Measurements from ENCODE around the gene GIMAP4. TPM values are rescaled to one million over a fixed set of nuclear protein-coding genes. Genes with fewer than 3 reads are reported as not detected.

GIMAP4 gene
- total RNA-seq, 1 experiment from 2014 or later = not detected

GRCh38 chr7:150620617-150621371 is 53.6 kb downstream of the GIMAP4 start:
- no peak overlapping the region for H3K4me2 ChIP-seq
- ChIA-PET CTCF (no interaction called here), POLR2A (ENCODE audit: unreplicated experiment) (no interaction called here)
- H3K79me2 ChIP-seq (ENCODE audit: low read depth) = no peaks in the 10 kb centered on the region
- H3K4me1 ChIP-seq (replicated peaks; ENCODE audit: insufficient read depth) = no peaks in the 10 kb centered on the region
- no peak overlapping the region for H2AFZ ChIP-seq
- H3K9me2 ChIP-seq (ENCODE audit: insufficient read depth) = no peaks in the 10 kb centered on the region
- no peak for DNase-seq
- no peak overlapping the region for H3K27ac ChIP-seq
- no peaks in the 10 kb centered on the region for H3K36me3 ChIP-seq (ENCODE audit: low read depth)
- no peak for TF ChIP-seq CTCF (conservative IDR thresholded peaks at IDR 0.05)
- peaks cover 3% of the 10 kb centered on the region; the same call in 1 of the 2 replicates for H4K20me1 ChIP-seq (ENCODE audit: insufficient read depth)
- peaks cover 22% of the 10 kb centered on the region for H3K27me3 ChIP-seq (ENCODE audit: insufficient read depth, low read depth)
- no TSS peak for BruUV-seq (replicated peaks)
- H3F3A ChIP-seq (ENCODE audit: insufficient read depth, low read depth) = no peaks in the 10 kb centered on the region
- H3K4me3 ChIP-seq = no peak overlapping the region
- intact Hi-C loops (cut with micrococcal nuclease; ENCODE audit: unreplicated experiment) = no loop called here
- H3K9me3 ChIP-seq (ENCODE audit: insufficient read depth, low read depth) = no peaks in the 10 kb centered on the region

- no TSS peak for BruUV-seq (replicated peaks)
- no peak overlapping the region for H3K4me3 ChIP-seq
- intact Hi-C loops (cut with micrococcal nuclease; ENCODE audit: unreplicated experiment) = no loop called here
- no peaks in the 10 kb centered on the region for H3K79me2 ChIP-seq (ENCODE audit: low read depth)
- 0 out of 2 replicates have a peak, but pooled peaks cover 3% of the 10 kb centered on the region for H4K20me1 ChIP-seq (ENCODE audit: insufficient read depth)
- DNase-seq = no peak
- POLR2A ChIA-PET (ENCODE audit: unreplicated experiment) = no interaction called here
- no peak overlapping the region for H2AFZ ChIP-seq
- H3K9me2 ChIP-seq (ENCODE audit: insufficient read depth) = no peaks in the 10 kb centered on the region
- no peaks in the 10 kb centered on the region for H3F3A ChIP-seq (ENCODE audit: insufficient read depth, low read depth)
- no peak for TF ChIP-seq CTCF (conservative IDR thresholded peaks at IDR 0.05)
- TF ChIP-seq EZH2 (IDR thresholded peaks at IDR 0.05; ENCODE audit: low read depth) = no peak
- peaks cover 27% of the 10 kb centered on the region for H3K27me3 ChIP-seq (ENCODE audit: insufficient read depth, low read depth)
- CTCF ChIA-PET = no interaction called here
- H3K4me1 ChIP-seq (replicated peaks; ENCODE audit: insufficient read depth) = no peaks in the 10 kb centered on the region
- no peaks in the 10 kb centered on the region for H3K9me3 ChIP-seq (ENCODE audit: insufficient read depth, low read depth)
- no peak overlapping the region for H3K27ac ChIP-seq
- no peak overlapping the region for H3K4me2 ChIP-seq
- no peaks in the 10 kb centered on the region for H3K36me3 ChIP-seq (ENCODE audit: low read depth)
Observed at GRCh38 chr7:150621376-150621775, 54.2 kb downstream of the GIMAP4 start.

Other genes with a start within 250 kb of the GIMAP4 start
- 34.8 and 42.3 TPM in 2 replicates for gene LRRC61, start 244.0 kb upstream of the GIMAP4 start, total RNA-seq (2021)
- gene ACTR3C, start 243.8 kb upstream of the GIMAP4 start, total RNA-seq (2021) = 24.1 and 34.5 TPM in 2 replicates
- not detected in 2 replicates for gene RARRES2, start 225.8 kb upstream of the GIMAP4 start, total RNA-seq (2021)
- gene REPIN1, start 198.6 kb upstream of the GIMAP4 start, total RNA-seq (2021) = 172 and 174 TPM in 2 replicates
- 3.1 and 3.4 TPM in 2 replicates for gene ZNF775, start 188.1 kb upstream of the GIMAP4 start, total RNA-seq (2021)
- gene GIMAP8, start 116.8 kb upstream of the GIMAP4 start, total RNA-seq (2021) = not detected in 2 replicates
- gene GIMAP7, start 52.5 kb upstream of the GIMAP4 start, total RNA-seq (2021) = not detected in 2 replicates
- not detected in 2 replicates for gene GIMAP6, start 65.0 kb downstream of the GIMAP4 start, total RNA-seq (2021)
- 0.55 and 0.81 TPM in 2 replicates for gene GIMAP2, start 118.3 kb downstream of the GIMAP4 start, total RNA-seq (2021)
- not detected in 2 replicates for gene GIMAP1, start 149.2 kb downstream of the GIMAP4 start, total RNA-seq (2021)
- gene GIMAP5, start 170.0 kb downstream of the GIMAP4 start, total RNA-seq (2021) = not detected in 2 replicates
- 1.9 and 2.3 TPM in 2 replicates for gene TMEM176B, start 233.0 kb downstream of the GIMAP4 start, total RNA-seq (2021)
- gene TMEM176A, start 233.4 kb downstream of the GIMAP4 start, total RNA-seq (2021) = not detected in 2 replicates